Activated CD8-positive, alpha-beta T cell treated with anti-CD3 and anti-CD28 coated beads for 36 hours (primary cell): ENCODE data around the gene PCCA. TPM values are rescaled to one million over a fixed set of nuclear protein-coding genes. Genes with fewer than 3 reads are reported as not detected.
"Not testable (repeated sequence)": the region's sequence is repeated elsewhere in the genome, so short reads cannot be mapped to it uniquely, and the experiment has no call there.

ENCODE experiments used
- ATAC-seq: fragments of 200-7000 bp; cut with Tn5 transposase; one replicate; pipeline ENCODE4 v1.10.0; 2021; ENCODE audit warnings: mild to moderate bottlenecking, moderate library complexity
- CTCF ChIA-PET: fragments of 350-600 bp; sonication (Branson Sonifier 250); formaldehyde crosslinking; loops from one replicate; lab custom pipeline; 2021; ENCODE audit warnings: antibody characterized with exemption; lab: Charles Lee
- POLR2A ChIA-PET: fragments of 350-600 bp; sonication (Branson Sonifier 250); formaldehyde crosslinking; loops from one replicate; lab custom pipeline; 2021; ENCODE audit warnings: antibody characterized with exemption; lab: Charles Lee
- DNase-seq: peaks from one replicate; pipeline ENCODE4 v3.0.0-alpha.2; 2020
- H3K27ac Mint-ChIP-seq: one replicate; pipeline ENCODE4 v1.8.0; 2021; ENCODE audit warnings: mild to moderate bottlenecking, mixed read lengths
- H3K27me3 Mint-ChIP-seq: one replicate; pipeline ENCODE4 v1.8.0; 2021; ENCODE audit warnings: mixed read lengths
- H3K36me3 Mint-ChIP-seq: one replicate; pipeline ENCODE4 v1.8.0; 2021; ENCODE audit warnings: low read depth, mixed read lengths
- H3K4me1 Mint-ChIP-seq: one replicate; pipeline ENCODE4 v1.8.0; 2021; ENCODE audit warnings: low read depth, mixed read lengths
- H3K4me3 Mint-ChIP-seq: one replicate; pipeline ENCODE4 v1.8.0; 2021; ENCODE audit warnings: mild to moderate bottlenecking, moderate library complexity, mixed read lengths
- H3K9me3 Mint-ChIP-seq: one replicate; pipeline ENCODE4 v1.8.0; 2021; ENCODE audit warnings: mixed read lengths
- CTCF ChIP-seq: fragments of 200-600 bp; IDR thresholded peaks from one replicate; pipeline ENCODE4 v1.8.0; 2022; ENCODE audit warnings: antibody characterized with exemption, mild to moderate bottlenecking
- intact Hi-C: fragments of 100-400 bp; cut with micrococcal nuclease; formaldehyde crosslinking; loops from one replicate; pipeline ENCODE4 v1.10.0; 2022
- total RNA-seq, 2 experiments: library from RNA; stranded (reverse); gene quantifications; one replicate each; pipeline ENCODE4 v1.2.3, GENCODE V29; 2021

Gene PCCA
- total RNA-seq, 2 experiments from 2014 or later, result 8.4 to 9.2 TPM

GRCh38 chr13:100146534-100146933 lies 57.6 kb downstream of the PCCA start:
- ChIA-PET CTCF (no interaction called here), POLR2A (no interaction called here)
- no peak overlapping the region for H3K27ac Mint-ChIP-seq
- H3K36me3 Mint-ChIP-seq, result peaks cover 16% of the 10 kb centered on the region
- intact Hi-C loops, result no loop called here
- TF ChIP-seq CTCF, result no peak
- H3K27me3 Mint-ChIP-seq, result no peaks in the 10 kb centered on the region
- DNase-seq (no peak), ATAC-seq (no peak)
- peaks cover 3% of the 10 kb centered on the region for H3K9me3 Mint-ChIP-seq
- no peak overlapping the region for H3K4me3 Mint-ChIP-seq
- H3K4me1 Mint-ChIP-seq, result no peaks in the 10 kb centered on the region

DNA sequence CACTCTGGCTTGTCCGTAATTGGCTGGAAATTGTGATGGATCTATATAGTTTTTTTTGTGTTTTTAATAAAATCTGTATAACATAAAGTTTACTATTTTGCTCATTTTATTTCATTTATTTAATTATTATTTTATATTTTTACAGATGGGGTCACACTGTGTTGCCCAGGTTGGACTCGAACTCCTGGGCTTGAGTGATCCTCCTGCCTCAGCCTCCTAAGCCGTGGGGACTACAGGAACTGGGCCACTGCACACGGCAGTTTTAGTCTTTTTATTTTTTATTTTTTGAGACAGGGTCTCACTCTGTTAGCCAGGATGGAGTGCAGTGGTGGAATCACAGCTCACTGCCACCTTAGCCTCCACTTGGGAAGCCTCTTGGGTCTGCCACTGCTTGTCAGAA lies 58.9 kb downstream of the PCCA start:
- Mint-ChIP-seq H3K9me3 (peaks cover 3% of the 10 kb centered on the region), H3K36me3 (peaks cover 15% of the 10 kb centered on the region), H3K27ac (no peak overlapping the region), H3K27me3 (no peaks in the 10 kb centered on the region), H3K4me1 (no peaks in the 10 kb centered on the region), H3K4me3 (no peak overlapping the region)
- DNase-seq (no peak), ATAC-seq (no peak)
- intact Hi-C loops, result no loop called here
- POLR2A ChIA-PET, result interaction anchor here (1.0 kb wide), 1 partner anchor 9 kb away, joined by 3 read pairs; no protein-coding TSS in a partner anchor
- no peak for TF ChIP-seq CTCF
- CTCF ChIA-PET, result no interaction called here

DNA sequence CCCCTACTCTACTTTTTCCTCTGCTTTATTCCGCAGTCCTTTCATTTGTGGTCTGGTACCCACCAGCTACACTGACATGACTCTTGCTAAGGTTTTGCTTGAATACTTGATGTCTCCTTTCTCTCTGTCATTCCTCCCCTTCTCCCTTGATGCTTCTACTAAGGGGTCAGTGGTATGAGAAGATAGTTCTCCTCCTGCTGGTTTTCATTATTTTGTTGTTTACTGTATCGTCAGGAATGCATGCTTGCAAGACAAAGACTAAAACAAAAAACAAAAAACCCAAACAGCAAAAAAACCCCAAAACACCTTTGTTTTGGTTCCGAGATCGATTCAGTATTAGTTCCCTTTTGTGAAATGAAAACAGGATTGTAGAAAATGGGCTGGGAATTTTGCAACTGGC lies 59.5 kb downstream of the PCCA start:
- no peak overlapping the region for H3K4me3 Mint-ChIP-seq
- ChIA-PET CTCF (no interaction called here), POLR2A (no interaction called here)
- H3K27me3 Mint-ChIP-seq, result no peaks in the 10 kb centered on the region
- peaks cover 3% of the 10 kb centered on the region for H3K9me3 Mint-ChIP-seq
- no peak for TF ChIP-seq CTCF
- no peaks in the 10 kb centered on the region for H3K4me1 Mint-ChIP-seq
- H3K36me3 Mint-ChIP-seq, result peaks cover 14% of the 10 kb centered on the region
- H3K27ac Mint-ChIP-seq, result no peak overlapping the region
- ATAC-seq (no peak), DNase-seq (no peak)
- intact Hi-C loops, result no loop called here

- Mint-ChIP-seq H3K27ac (no peak overlapping the region), H3K9me3 (peaks cover 3% of the 10 kb centered on the region), H3K36me3 (peaks cover 14% of the 10 kb centered on the region), H3K4me1 (no peaks in the 10 kb centered on the region), H3K27me3 (no peaks in the 10 kb centered on the region), H3K4me3 (no peak overlapping the region)
- DNase-seq (no peak), ATAC-seq (no peak)
- ChIA-PET CTCF (no interaction called here), POLR2A (no interaction called here)
- intact Hi-C loops, result no loop called here
- no peak for TF ChIP-seq CTCF
Observed at GRCh38 chr13:100149389-100149788, 60.5 kb downstream of the PCCA start.

- H3K36me3 Mint-ChIP-seq, H3K27ac Mint-ChIP-seq, intact Hi-C loops, ATAC-seq, H3K9me3 Mint-ChIP-seq, H3K4me3 Mint-ChIP-seq, POLR2A ChIA-PET, DNase-seq, H3K27me3 Mint-ChIP-seq, CTCF ChIA-PET, H3K4me1 Mint-ChIP-seq: not testable (repeated sequence)
Observed at GRCh38 chr13:100150711-100151110, 61.8 kb downstream of the PCCA start.
